ENCODE data around the gene MSLN. TPM values are rescaled to one million over a fixed set of nuclear protein-coding genes. Genes with fewer than 3 reads are reported as not detected.

MSLN gene
- total and polyA plus RNA-seq, 2 experiments from 2014 or later: 0.10 TPM; not detected in 1

GRCh38 chr16:817001-817906 is 56.7 kb downstream of the MSLN start:
- no peak overlapping the region for H3K4me3 ChIP-seq
- no peaks in the 10 kb centered on the region for H3K36me3 Mint-ChIP-seq (ENCODE audit: low read depth)
- H3K4me2 ChIP-seq: no peak overlapping the region
- no peak overlapping the region for H2AFZ ChIP-seq
- no peak overlapping the region for H3K27ac ChIP-seq (ENCODE audit: low read depth)
- no peak for DNase-seq (ENCODE audit: low spot score)
- peaks cover 4% of the 10 kb centered on the region; the same call in 1 of the 2 replicates for H3F3A ChIP-seq (replicated peaks; ENCODE audit: low read depth)
- H4K20me1 ChIP-seq (replicated peaks; ENCODE audit: insufficient read depth): no peaks in the 10 kb centered on the region
- H3K27me3 Mint-ChIP-seq (ENCODE audit: insufficient read depth, low read depth, poor library complexity): peaks cover 6% of the 10 kb centered on the region
- no peaks in the 10 kb centered on the region for H3K4me1 ChIP-seq (ENCODE audit: insufficient read depth)
- no peak for ATAC-seq
- H3K4me3 Mint-ChIP-seq: no peak overlapping the region
- no peaks in the 10 kb centered on the region for H3K36me3 ChIP-seq (ENCODE audit: insufficient read depth)
- TF ChIP-seq ZNF331 (CRISPR knock-in tag; IDR thresholded peaks at IDR 0.05; ENCODE audit: low read depth): no peak
- TF ChIP-seq, protein P1, sequence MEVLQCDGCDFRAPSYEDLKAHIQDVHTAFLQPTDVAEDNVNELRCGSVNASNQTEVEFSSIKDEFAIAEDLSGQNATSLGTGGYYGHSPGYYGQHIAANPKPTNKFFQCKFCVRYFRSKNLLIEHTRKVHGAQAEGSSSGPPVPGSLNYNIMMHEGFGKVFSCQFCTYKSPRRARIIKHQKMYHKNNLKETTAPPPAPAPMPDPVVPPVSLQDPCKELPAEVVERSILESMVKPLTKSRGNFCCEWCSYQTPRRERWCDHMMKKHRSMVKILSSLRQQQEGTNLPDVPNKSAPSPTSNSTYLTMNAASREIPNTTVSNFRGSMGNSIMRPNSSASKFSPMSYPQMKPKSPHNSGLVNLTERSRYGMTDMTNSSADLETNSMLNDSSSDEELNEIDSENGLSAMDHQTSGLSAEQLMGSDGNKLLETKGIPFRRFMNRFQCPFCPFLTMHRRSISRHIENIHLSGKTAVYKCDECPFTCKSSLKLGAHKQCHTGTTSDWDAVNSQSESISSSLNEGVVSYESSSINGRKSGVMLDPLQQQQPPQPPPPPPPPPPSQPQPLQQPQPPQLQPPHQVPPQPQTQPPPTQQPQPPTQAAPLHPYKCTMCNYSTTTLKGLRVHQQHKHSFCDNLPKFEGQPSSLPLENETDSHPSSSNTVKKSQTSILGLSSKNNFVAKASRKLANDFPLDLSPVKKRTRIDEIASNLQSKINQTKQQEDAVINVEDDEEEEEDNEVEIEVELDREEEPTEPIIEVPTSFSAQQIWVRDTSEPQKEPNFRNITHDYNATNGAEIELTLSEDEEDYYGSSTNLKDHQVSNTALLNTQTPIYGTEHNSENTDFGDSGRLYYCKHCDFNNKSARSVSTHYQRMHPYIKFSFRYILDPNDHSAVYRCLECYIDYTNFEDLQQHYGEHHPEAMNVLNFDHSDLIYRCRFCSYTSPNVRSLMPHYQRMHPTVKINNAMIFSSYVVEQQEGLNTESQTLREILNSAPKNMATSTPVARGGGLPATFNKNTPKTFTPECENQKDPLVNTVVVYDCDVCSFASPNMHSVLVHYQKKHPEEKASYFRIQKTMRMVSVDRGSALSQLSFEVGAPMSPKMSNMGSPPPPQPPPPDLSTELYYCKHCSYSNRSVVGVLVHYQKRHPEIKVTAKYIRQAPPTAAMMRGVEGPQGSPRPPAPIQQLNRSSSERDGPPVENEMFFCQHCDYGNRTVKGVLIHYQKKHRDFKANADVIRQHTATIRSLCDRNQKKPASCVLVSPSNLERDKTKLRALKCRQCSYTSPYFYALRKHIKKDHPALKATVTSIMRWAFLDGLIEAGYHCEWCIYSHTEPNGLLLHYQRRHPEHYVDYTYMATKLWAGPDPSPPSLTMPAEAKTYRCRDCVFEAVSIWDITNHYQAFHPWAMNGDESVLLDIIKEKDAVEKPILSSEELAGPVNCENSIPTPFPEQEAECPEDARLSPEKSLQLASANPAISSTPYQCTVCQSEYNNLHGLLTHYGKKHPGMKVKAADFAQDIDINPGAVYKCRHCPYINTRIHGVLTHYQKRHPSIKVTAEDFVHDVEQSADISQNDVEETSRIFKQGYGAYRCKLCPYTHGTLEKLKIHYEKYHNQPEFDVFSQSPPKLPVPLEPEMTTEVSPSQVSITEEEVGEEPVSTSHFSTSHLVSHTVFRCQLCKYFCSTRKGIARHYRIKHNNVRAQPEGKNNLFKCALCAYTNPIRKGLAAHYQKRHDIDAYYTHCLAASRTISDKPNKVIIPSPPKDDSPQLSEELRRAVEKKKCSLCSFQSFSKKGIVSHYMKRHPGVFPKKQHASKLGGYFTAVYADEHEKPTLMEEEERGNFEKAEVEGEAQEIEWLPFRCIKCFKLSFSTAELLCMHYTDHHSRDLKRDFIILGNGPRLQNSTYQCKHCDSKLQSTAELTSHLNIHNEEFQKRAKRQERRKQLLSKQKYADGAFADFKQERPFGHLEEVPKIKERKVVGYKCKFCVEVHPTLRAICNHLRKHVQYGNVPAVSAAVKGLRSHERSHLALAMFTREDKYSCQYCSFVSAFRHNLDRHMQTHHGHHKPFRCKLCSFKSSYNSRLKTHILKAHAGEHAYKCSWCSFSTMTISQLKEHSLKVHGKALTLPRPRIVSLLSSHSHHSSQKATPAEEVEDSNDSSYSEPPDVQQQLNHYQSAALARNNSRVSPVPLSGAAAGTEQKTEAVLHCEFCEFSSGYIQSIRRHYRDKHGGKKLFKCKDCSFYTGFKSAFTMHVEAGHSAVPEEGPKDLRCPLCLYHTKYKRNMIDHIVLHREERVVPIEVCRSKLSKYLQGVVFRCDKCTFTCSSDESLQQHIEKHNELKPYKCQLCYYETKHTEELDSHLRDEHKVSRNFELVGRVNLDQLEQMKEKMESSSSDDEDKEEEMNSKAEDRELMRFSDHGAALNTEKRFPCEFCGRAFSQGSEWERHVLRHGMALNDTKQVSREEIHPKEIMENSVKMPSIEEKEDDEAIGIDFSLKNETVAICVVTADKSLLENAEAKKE (CRISPR knock-in tag; IDR thresholded peaks at IDR 0.05): no peak
- no peaks in the 10 kb centered on the region; the same call in 1 of the 2 replicates for H3K27me3 ChIP-seq (ENCODE audit: insufficient read depth)
- no peaks in the 10 kb centered on the region for H3K9me2 ChIP-seq (ENCODE audit: insufficient read depth)
- H3K4me1 Mint-ChIP-seq: peaks cover 2% of the 10 kb centered on the region
- H3K27ac Mint-ChIP-seq: no peak overlapping the region
- H3K9me3 Mint-ChIP-seq: no peaks in the 10 kb centered on the region
- no peaks in the 10 kb centered on the region for H3K79me2 ChIP-seq (replicated peaks; ENCODE audit: insufficient read depth)

DNA sequence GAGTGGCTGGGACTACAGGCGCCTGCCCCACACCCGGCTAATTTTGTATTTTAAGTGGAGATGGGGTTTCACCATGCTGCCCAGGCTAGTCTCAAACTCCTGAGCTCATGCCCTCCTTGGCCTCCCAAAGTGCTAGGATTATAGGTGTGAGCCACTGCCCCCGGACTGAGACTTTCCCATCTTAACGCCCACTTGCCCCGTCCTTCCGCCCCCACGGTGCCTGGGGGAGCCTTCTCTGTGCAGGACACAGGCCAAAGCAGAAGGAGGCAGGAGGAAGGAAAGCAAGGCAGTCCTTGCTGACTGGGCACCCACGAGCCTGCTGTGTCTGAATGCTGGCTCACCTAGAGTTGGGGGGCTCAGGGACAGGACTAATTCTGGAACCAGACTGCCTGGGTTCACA is 57.6 kb downstream of the MSLN start:
- no peaks in the 10 kb centered on the region for H3K36me3 Mint-ChIP-seq (ENCODE audit: low read depth)
- H2AFZ ChIP-seq: no peak overlapping the region
- H3K4me3 Mint-ChIP-seq: no peak overlapping the region
- no peak overlapping the region for H3K4me3 ChIP-seq
- no peak overlapping the region for H3K27ac ChIP-seq (ENCODE audit: low read depth)
- H3K9me2 ChIP-seq (ENCODE audit: insufficient read depth): no peaks in the 10 kb centered on the region
- H3K79me2 ChIP-seq (replicated peaks; ENCODE audit: insufficient read depth): no peaks in the 10 kb centered on the region
- H3F3A ChIP-seq (replicated peaks; ENCODE audit: low read depth): no peaks in the 10 kb centered on the region
- no peak overlapping the region for H3K27ac Mint-ChIP-seq
- DNase-seq (ENCODE audit: low spot score) (no peak), ATAC-seq (no peak)
- no peaks in the 10 kb centered on the region for H3K4me1 ChIP-seq (ENCODE audit: insufficient read depth)
- H3K27me3 Mint-ChIP-seq (ENCODE audit: insufficient read depth, low read depth, poor library complexity): peaks cover 3% of the 10 kb centered on the region
- H3K9me3 Mint-ChIP-seq: no peaks in the 10 kb centered on the region
- H3K27me3 ChIP-seq (ENCODE audit: insufficient read depth): no peaks in the 10 kb centered on the region
- H3K4me1 Mint-ChIP-seq: peaks cover 2% of the 10 kb centered on the region
- no peak overlapping the region for H3K4me2 ChIP-seq
- H4K20me1 ChIP-seq (replicated peaks; ENCODE audit: insufficient read depth): no peaks in the 10 kb centered on the region
- H3K36me3 ChIP-seq (ENCODE audit: insufficient read depth): no peaks in the 10 kb centered on the region
- TF ChIP-seq, protein P2, sequence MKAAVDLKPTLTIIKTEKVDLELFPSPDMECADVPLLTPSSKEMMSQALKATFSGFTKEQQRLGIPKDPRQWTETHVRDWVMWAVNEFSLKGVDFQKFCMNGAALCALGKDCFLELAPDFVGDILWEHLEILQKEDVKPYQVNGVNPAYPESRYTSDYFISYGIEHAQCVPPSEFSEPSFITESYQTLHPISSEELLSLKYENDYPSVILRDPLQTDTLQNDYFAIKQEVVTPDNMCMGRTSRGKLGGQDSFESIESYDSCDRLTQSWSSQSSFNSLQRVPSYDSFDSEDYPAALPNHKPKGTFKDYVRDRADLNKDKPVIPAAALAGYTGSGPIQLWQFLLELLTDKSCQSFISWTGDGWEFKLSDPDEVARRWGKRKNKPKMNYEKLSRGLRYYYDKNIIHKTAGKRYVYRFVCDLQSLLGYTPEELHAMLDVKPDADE (IDR thresholded peaks at IDR 0.05): no peak
- TF ChIP-seq STAT1 (IDR thresholded peaks at IDR 0.05; ENCODE audit: unreplicated experiment) (no peak), EZH2phosphoT487 (IDR thresholded peaks at IDR 0.05; ENCODE audit: unreplicated experiment) (no peak), ZNF114 (CRISPR knock-in tag; IDR thresholded peaks at IDR 0.05) (no peak), EZH2 (IDR thresholded peaks at IDR 0.05; ENCODE audit: low read depth, unreplicated experiment) (no peak), ZNF331 (CRISPR knock-in tag; IDR thresholded peaks at IDR 0.05; ENCODE audit: low read depth) (no peak), REST (IDR thresholded peaks at IDR 0.05; ENCODE audit: unreplicated experiment) (no peak), JUNB (IDR thresholded peaks at IDR 0.05; ENCODE audit: unreplicated experiment) (no peak), POLR2AphosphoS5 (IDR thresholded peaks at IDR 0.05; ENCODE audit: low read depth) (no peak)
